ENCODE results near the gene PI4KA.
"Not testable (repeated sequence)": the region's sequence is repeated elsewhere in the genome, so short reads cannot be mapped to it uniquely, and the experiment has no call there.

Gene PI4KA

GRCh38 chr22:20687356-20688172 is 171.0 kb downstream of the PI4KA start:
- not testable (repeated sequence) for DNase-seq, H3K4me1 Mint-ChIP-seq, ATAC-seq, H3K9me3 Mint-ChIP-seq, H3K4me3 Mint-ChIP-seq, H3K27ac Mint-ChIP-seq, H3K27me3 Mint-ChIP-seq

- not testable (repeated sequence) for H3K27me3 Mint-ChIP-seq, DNase-seq, H3K9me3 Mint-ChIP-seq, H3K4me3 Mint-ChIP-seq, ATAC-seq, H3K4me1 Mint-ChIP-seq, H3K27ac Mint-ChIP-seq
Measured at GRCh38 chr22:20685764-20686163, 172.8 kb downstream of the PI4KA start.

- H3K27me3 Mint-ChIP-seq = peaks cover 35% of the 10 kb centered on the region
- not testable (repeated sequence) for H3K4me3 Mint-ChIP-seq, H3K4me1 Mint-ChIP-seq, ATAC-seq, DNase-seq, H3K9me3 Mint-ChIP-seq, H3K27ac Mint-ChIP-seq
Measured at GRCh38 chr22:20678792-20679435, 179.7 kb downstream of the PI4KA start.

- Mint-ChIP-seq H3K27ac (no peak overlapping the region), H3K9me3 (no peaks in the 10 kb centered on the region)
- no peak for DNase-seq
Measured at GRCh38 chr22:20677684-20678242, 180.8 kb downstream of the PI4KA start.

GRCh38 chr22:20675613-20676012 is 183.0 kb downstream of the PI4KA start:
- not testable (repeated sequence) for DNase-seq, ATAC-seq, H3K27ac Mint-ChIP-seq, H3K4me1 Mint-ChIP-seq, H3K9me3 Mint-ChIP-seq, H3K4me3 Mint-ChIP-seq
- H3K27me3 Mint-ChIP-seq = peaks cover 42% of the 10 kb centered on the region

More at GRCh38 chr22:20677684-20678242, 180.8 kb downstream of the PI4KA start:
- Mint-ChIP-seq H3K27me3 (peaks cover 40% of the 10 kb centered on the region), H3K4me3 (no peak overlapping the region), H3K4me1 (no peaks in the 10 kb centered on the region)
- no peak for ATAC-seq

DNA sequence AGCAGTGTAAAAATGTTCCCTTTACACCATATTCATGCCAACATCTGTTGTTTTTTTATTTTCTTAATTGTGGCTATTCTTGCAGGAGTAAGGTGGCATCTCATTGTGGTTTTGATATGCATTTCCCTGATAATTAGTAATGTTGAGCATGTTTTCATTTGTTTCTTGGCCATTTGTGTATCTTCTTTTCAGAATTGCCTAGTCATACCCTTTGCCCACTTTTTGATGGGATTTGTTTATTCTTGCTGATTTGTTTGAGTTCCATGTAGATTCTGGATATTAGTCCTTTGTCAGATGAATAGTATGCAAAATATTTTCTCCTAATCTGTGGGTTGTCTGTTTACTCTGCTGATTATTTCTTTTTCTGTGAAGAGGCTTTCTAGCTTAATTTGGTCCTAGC is 183.6 kb downstream of the PI4KA start:
- no peaks in the 10 kb centered on the region for H3K4me1 Mint-ChIP-seq
- DNase-seq (no peak), ATAC-seq (no peak)
- no peak overlapping the region for H3K4me3 Mint-ChIP-seq
- H3K27me3 Mint-ChIP-seq = peaks cover 48% of the 10 kb centered on the region
- no peak overlapping the region for H3K27ac Mint-ChIP-seq
- H3K9me3 Mint-ChIP-seq = no peaks in the 10 kb centered on the region

- no peaks in the 10 kb centered on the region for H3K9me3 Mint-ChIP-seq
- no peak overlapping the region for H3K27ac Mint-ChIP-seq
- DNase-seq (no peak), ATAC-seq (no peak)
- no peaks in the 10 kb centered on the region for H3K4me1 Mint-ChIP-seq
- no peak overlapping the region for H3K4me3 Mint-ChIP-seq
- H3K27me3 Mint-ChIP-seq = peaks cover 42% of the 10 kb centered on the region
Measured at GRCh38 chr22:20673295-20674195, 185.1 kb downstream of the PI4KA start.

DNA sequence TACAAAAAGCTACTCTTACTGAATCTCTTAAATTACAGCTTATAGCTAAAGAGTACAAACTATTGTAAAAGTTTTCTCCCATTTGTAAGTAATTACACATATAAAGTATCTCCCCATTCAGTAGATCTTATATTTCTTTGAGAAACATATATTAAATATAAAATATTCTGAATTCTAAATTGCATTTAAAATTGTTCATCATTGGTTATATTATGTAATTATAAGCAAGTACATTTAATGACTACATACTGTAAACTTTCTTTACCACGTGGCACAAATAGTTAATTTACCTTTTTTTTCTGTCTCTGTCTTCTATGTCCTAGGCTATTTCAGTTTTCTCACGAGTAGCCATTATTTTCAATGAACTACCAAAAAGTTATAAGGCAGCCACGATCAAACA is 185.9 kb downstream of the PI4KA start:
- DNase-seq (no peak), ATAC-seq (no peak)
- Mint-ChIP-seq H3K27me3 (peaks cover 39% of the 10 kb centered on the region), H3K4me3 (no peak overlapping the region), H3K27ac (no peak overlapping the region), H3K9me3 (no peaks in the 10 kb centered on the region), H3K4me1 (no peaks in the 10 kb centered on the region)

DNA sequence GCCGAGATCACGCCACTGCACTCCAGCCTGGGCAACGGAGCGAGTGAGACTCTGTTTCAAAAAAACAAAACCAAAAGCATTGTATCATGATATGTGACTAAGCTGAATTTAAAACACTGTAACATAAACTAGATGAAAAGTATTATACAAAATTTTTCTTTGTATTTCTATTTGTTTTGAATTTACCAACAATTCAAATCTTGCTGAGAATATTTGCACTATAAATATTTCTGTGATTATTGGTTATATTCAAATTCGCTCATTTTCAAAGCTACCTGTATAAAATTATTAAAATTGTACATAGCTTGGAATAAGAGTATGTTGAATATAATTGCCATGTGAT is 186.6 kb downstream of the PI4KA start:
- H3K27me3 Mint-ChIP-seq = peaks cover 36% of the 10 kb centered on the region
- no peak overlapping the region for H3K27ac Mint-ChIP-seq
- DNase-seq = no peak
- H3K9me3 Mint-ChIP-seq = no peaks in the 10 kb centered on the region
- ATAC-seq = no peak
- H3K4me1 Mint-ChIP-seq = no peaks in the 10 kb centered on the region
- no peak overlapping the region for H3K4me3 Mint-ChIP-seq

DNA sequence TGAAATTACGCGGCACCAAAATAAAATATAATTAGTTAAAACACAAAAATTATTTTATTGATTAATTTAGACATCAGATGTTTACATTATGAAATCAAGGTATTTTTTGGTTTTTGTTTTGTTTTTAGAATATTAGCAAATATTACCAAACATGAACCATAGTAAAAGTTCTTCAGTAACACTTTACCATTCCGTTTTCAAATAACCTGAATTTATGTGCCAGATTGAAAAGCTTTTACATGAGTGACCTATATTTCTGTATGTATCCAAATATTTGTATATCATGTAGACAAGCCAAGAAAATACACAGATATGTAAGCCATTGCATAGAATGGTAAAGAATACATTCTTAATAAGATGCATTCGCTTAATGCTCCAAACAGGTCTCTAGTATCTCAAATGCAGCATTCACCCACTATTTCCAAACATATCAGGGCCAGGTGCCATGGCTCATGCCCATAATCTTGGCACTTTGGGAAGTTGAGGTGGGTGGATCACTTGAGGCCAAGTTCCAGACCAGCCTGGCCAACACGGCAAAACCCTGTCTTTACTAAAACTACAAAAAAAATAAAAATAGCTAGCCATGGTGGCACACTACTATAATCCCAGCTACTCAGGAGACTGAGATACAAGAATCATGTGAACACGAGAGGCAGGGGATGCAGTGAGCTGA is 187.1 kb downstream of the PI4KA start:
- Mint-ChIP-seq H3K4me1 (no peaks in the 10 kb centered on the region), H3K27ac (no peak overlapping the region), H3K27me3 (peaks cover 31% of the 10 kb centered on the region), H3K9me3 (no peaks in the 10 kb centered on the region), H3K4me3 (no peak overlapping the region)
- no peak for DNase-seq
- ATAC-seq = no peak

- not testable (repeated sequence) for H3K4me1 Mint-ChIP-seq, ATAC-seq, DNase-seq, H3K9me3 Mint-ChIP-seq
- peak overlapping the region in 1 of 2 donors; percentile 29 for H3K4me3 Mint-ChIP-seq
- peak overlapping the region in 1 of 2 donors; percentile 19 for H3K27ac Mint-ChIP-seq
- peaks cover 26% of the 10 kb centered on the region for H3K27me3 Mint-ChIP-seq
Measured at GRCh38 chr22:20670457-20671261, 188.0 kb downstream of the PI4KA start.

DNA sequence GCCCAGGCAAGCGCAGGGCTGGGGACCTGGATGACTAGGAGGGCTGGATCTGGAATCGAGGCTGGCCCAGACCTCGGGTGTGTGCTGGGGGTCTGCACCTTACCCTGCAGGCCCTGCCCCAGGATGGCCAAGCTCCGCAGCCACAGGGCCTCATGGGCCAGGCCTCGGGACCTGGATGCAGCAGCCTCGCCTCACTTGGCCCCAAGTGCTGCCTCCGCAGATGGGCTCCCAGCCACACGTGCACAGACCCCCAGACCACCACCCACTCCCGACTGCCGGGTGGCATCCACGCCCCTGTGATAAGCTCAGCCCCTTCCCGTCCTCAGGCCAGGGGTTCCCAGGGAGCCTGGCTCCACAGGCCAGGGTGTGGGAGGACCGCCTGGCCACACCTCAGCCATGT is 188.7 kb downstream of the PI4KA start:
- ATAC-seq, DNase-seq, H3K27ac Mint-ChIP-seq, H3K9me3 Mint-ChIP-seq, H3K4me3 Mint-ChIP-seq, H3K4me1 Mint-ChIP-seq: not testable (repeated sequence)
- H3K27me3 Mint-ChIP-seq = peaks cover 18% of the 10 kb centered on the region

- H3K4me3 Mint-ChIP-seq, H3K9me3 Mint-ChIP-seq, ATAC-seq, H3K4me1 Mint-ChIP-seq, DNase-seq, H3K27ac Mint-ChIP-seq: not testable (repeated sequence)
- H3K27me3 Mint-ChIP-seq = peaks cover 15% of the 10 kb centered on the region
Measured at GRCh38 chr22:20669471-20669870, 189.1 kb downstream of the PI4KA start.

GRCh38 chr22:20668769-20669168 is 189.8 kb downstream of the PI4KA start:
- not testable (repeated sequence) for H3K9me3 Mint-ChIP-seq, DNase-seq, H3K27ac Mint-ChIP-seq, ATAC-seq, H3K4me3 Mint-ChIP-seq, H3K4me1 Mint-ChIP-seq
- peaks cover 13% of the 10 kb centered on the region for H3K27me3 Mint-ChIP-seq
